ENCODE results near the gene C1S. TPM values are rescaled to one million over a fixed set of nuclear protein-coding genes. Genes with fewer than 3 reads are reported as not detected.

C1S gene
- total and polyA plus RNA-seq, 2 donors (not counting 1 experiment from before 2014, with no cell fraction given) = 0.21 to 0.64 TPM

DNA sequence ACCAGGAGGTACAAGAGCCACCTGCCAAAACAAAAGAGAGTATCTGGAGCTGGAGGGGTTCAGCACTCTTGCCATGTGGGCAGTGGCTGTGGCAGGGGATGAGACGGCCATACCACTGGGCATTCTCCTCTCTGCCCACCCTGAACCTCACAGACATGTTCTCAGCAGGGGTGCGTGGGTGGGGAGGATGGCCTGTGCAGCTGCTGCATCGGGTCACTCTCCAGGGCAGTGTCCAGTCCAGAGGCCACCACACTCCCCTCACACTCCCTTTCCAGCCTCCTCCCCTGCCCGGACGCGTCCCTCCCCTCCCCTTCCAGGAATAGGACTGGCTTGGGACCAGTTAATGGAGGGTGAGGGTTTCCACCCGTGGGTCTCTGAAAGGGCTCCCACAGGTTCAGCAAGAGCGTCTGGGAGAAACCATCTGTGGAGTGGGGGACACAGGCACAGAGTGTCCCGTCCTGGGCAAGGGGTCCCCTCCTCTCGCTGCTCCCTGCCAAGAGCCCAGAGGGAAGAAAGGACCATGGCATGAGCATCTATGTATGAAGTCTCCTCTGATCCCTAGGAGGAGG, 31.2 kb downstream of the C1S start:
- ChIA-PET POLR2A (interaction anchor here (0.6 kb wide), 1 partner anchor 50 kb away, joined by 4 read pairs; no protein-coding TSS in a partner anchor), CTCF (interaction anchor here (0.5 to 2.7 kb wide), 11 partner anchors 16 to 222 kb away, joined by 3 to 12 read pairs (median 4); partner anchors contain the start of gene LPCAT3)
- Histone ChIP-seq H3K4me3 (ENCODE audit: control extremely low read depth in 1 of 5, extremely low read depth in 1 of 5, insufficient read depth in 1 of 5, low read depth in 2 of 5, low read length in 4 of 5) (peak overlapping the region in 3 of 5 experiments; percentile 35 to 61 (median 53)), H3K36me3 (replicated peaks in 1 of 2; ENCODE audit: control extremely low read depth in 1 of 2, control insufficient read depth in 1 of 2, extremely low read depth in 1 of 2, insufficient read depth in 2 of 2, low read length in 1 of 2) (no peaks in the 10 kb centered on the region), H3K9ac (ENCODE audit: low read length) (peak overlapping the region; percentile 62), H4K20me1 (ENCODE audit: control insufficient read depth, insufficient read depth, low read length, poor library complexity, severe bottlenecking) (no peaks in the 10 kb centered on the region), H3K4me1 (ENCODE audit: control insufficient read depth in 2 of 2, insufficient read depth in 2 of 2, low read length in 2 of 2) (peaks cover 0 to 12% of the 10 kb centered on the region in 2 donors), H3K27me3 (replicated peaks in 1 of 4; ENCODE audit: control extremely low read depth in 1 of 4, control insufficient read depth in 3 of 4, insufficient read depth in 4 of 4, low read length in 3 of 4) (peaks cover 0 to 3% (median 0%) of the 10 kb centered on the region in 4 experiments), H3K27ac (ENCODE audit: low read length in 2 of 2) (no peak overlapping the region), H3K79me2 (ENCODE audit: control insufficient read depth, insufficient read depth, low read length) (no peaks in the 10 kb centered on the region), H2AFZ (ENCODE audit: insufficient read depth, low read depth, low read length, poor library complexity, severe bottlenecking) (peak overlapping the region; percentile 79), H3K4me2 (replicated peaks; ENCODE audit: low read depth, low read length, poor library complexity, severe bottlenecking) (peak overlapping the region; percentile 70), H3K9me3 (ENCODE audit: control extremely low read depth in 1 of 3, control insufficient read depth in 2 of 3, insufficient read depth in 1 of 3, low read length in 2 of 3) (no peaks in the 10 kb centered on the region)
- H3K27me3 Mint-ChIP-seq = peaks cover 4% of the 10 kb centered on the region
- 60% methylated on average over 5 of the region's 10 CpGs for WGBS (ENCODE audit: insufficient coverage)
- H3K9me3 Mint-ChIP-seq (ENCODE audit: insufficient read depth) = no peaks in the 10 kb centered on the region
- intact Hi-C loops (cut with micrococcal nuclease) = loop anchor here (1.0 to 5.0 kb wide), 4 partner anchors 17 to 222 kb away; partner anchors contain the start of genes LPCAT3 and SPSB2
- ATAC-seq (ENCODE audit: low read depth) (no peak), DNase-seq (no peak)
- peaks cover 9% of the 10 kb centered on the region for H3K4me1 Mint-ChIP-seq
- no peak overlapping the region for H3K27ac Mint-ChIP-seq
- peak overlapping the region; percentile 90 for H3K4me3 Mint-ChIP-seq
- TF ChIP-seq, protein P1, sequence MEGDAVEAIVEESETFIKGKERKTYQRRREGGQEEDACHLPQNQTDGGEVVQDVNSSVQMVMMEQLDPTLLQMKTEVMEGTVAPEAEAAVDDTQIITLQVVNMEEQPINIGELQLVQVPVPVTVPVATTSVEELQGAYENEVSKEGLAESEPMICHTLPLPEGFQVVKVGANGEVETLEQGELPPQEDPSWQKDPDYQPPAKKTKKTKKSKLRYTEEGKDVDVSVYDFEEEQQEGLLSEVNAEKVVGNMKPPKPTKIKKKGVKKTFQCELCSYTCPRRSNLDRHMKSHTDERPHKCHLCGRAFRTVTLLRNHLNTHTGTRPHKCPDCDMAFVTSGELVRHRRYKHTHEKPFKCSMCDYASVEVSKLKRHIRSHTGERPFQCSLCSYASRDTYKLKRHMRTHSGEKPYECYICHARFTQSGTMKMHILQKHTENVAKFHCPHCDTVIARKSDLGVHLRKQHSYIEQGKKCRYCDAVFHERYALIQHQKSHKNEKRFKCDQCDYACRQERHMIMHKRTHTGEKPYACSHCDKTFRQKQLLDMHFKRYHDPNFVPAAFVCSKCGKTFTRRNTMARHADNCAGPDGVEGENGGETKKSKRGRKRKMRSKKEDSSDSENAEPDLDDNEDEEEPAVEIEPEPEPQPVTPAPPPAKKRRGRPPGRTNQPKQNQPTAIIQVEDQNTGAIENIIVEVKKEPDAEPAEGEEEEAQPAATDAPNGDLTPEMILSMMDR (IDR thresholded peaks at IDR 0.05) = no peak
- no peak for TF ChIP-seq EZH2 (IDR thresholded peaks at IDR 0.05; ENCODE audit: borderline replicate concordance, insufficient read depth, low read depth, low read length, poor library complexity, severe bottlenecking)
